ENCODE measurements around the gene HSD11B1.

HSD11B1 gene

DNA sequence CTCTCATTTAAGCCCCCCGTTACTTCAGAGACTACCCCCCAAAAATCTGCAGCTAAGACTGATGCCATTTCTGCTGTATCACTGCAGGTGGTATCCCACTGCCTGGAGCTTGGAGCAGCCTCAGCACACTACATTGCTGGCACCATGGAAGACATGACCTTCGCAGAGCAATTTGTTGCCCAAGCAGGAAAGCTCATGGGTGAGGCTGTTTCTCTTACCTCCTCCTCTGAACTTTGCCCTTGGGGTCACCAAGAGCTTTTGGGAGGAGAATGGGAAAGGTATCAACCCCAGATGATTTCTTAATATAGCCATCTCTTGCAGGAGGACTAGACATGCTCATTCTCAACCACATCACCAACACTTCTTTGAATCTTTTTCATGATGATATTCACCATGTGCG, 2.0 kb downstream of the HSD11B1 start:
- Histone ChIP-seq H3K27me3 (replicated peaks; ENCODE audit: insufficient read depth, low read length) (no peaks in the 10 kb centered on the region), H2AFZ (ENCODE audit: low read length) (no peak overlapping the region), H3K4me3 (ENCODE audit: low read length) (no peak overlapping the region), H3K4me1 (ENCODE audit: low read length) (peaks cover 18% of the 10 kb centered on the region; the same call in 1 of the 2 replicates), H3K79me2 (ENCODE audit: low read length) (no peaks in the 10 kb centered on the region), H4K20me1 (ENCODE audit: insufficient read depth, low read length) (no peaks in the 10 kb centered on the region), H3K27ac (ENCODE audit: low read length) (no peak overlapping the region), H3K36me3 (replicated peaks; ENCODE audit: insufficient read depth, low read length) (no peaks in the 10 kb centered on the region), H3K4me2 (ENCODE audit: low read depth, low read length) (no peak overlapping the region), H3K9ac (ENCODE audit: low read length) (no peak overlapping the region), H3K9me2 (replicated peaks; ENCODE audit: insufficient read depth, low read length) (no peaks in the 10 kb centered on the region), H3K9me3 (replicated peaks; ENCODE audit: insufficient read depth, low read length) (no peaks in the 10 kb centered on the region), H3F3A (ENCODE audit: insufficient read depth, low read length) (no peaks in the 10 kb centered on the region)
- DNase-seq: no peak
- TF ChIP-seq EZH2 (optimal IDR thresholded peaks at IDR 0.05; ENCODE audit: low read depth, low read length) (no peak), EZH2phosphoT487 (IDR thresholded peaks at IDR 0.05; ENCODE audit: low read length) (no peak)
- TF ChIP-seq, protein P1, sequence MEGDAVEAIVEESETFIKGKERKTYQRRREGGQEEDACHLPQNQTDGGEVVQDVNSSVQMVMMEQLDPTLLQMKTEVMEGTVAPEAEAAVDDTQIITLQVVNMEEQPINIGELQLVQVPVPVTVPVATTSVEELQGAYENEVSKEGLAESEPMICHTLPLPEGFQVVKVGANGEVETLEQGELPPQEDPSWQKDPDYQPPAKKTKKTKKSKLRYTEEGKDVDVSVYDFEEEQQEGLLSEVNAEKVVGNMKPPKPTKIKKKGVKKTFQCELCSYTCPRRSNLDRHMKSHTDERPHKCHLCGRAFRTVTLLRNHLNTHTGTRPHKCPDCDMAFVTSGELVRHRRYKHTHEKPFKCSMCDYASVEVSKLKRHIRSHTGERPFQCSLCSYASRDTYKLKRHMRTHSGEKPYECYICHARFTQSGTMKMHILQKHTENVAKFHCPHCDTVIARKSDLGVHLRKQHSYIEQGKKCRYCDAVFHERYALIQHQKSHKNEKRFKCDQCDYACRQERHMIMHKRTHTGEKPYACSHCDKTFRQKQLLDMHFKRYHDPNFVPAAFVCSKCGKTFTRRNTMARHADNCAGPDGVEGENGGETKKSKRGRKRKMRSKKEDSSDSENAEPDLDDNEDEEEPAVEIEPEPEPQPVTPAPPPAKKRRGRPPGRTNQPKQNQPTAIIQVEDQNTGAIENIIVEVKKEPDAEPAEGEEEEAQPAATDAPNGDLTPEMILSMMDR (IDR thresholded peaks at IDR 0.05; ENCODE audit: low read length): no peak

DNA sequence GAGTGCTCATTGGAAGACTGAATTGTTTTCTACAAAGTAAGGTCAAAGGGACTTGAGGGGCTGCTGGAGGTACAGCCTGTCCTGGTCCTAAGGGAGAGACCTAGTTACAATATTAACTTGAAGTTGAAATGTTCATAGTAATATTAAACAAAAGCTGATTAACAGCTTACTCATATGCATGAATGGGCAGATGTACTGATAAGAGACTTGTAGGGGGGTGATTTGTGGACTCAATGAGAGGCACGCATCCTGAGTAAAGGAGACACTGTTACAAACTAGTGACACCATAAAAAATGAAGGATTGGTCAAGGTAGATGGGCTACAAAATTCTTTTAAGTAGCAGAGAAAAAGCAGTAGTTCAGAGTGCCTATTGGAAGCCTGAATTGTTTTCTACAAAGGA, 2.7 kb downstream of the HSD11B1 start:
- H2AFZ ChIP-seq (ENCODE audit: low read length): no peak overlapping the region
- H3K9me2 ChIP-seq (replicated peaks; ENCODE audit: insufficient read depth, low read length): no peaks in the 10 kb centered on the region
- H3F3A ChIP-seq (ENCODE audit: insufficient read depth, low read length): no peaks in the 10 kb centered on the region
- H3K9me3 ChIP-seq (replicated peaks; ENCODE audit: insufficient read depth, low read length): no peaks in the 10 kb centered on the region
- no peak overlapping the region for H3K4me3 ChIP-seq (ENCODE audit: low read length)
- H3K36me3 ChIP-seq (replicated peaks; ENCODE audit: insufficient read depth, low read length): no peaks in the 10 kb centered on the region
- H3K27me3 ChIP-seq (replicated peaks; ENCODE audit: insufficient read depth, low read length): no peaks in the 10 kb centered on the region
- H4K20me1 ChIP-seq (ENCODE audit: insufficient read depth, low read length): no peaks in the 10 kb centered on the region
- H3K4me1 ChIP-seq (ENCODE audit: low read length): peaks cover 15% of the 10 kb centered on the region; the same call in 1 of the 2 replicates
- no peak overlapping the region for H3K27ac ChIP-seq (ENCODE audit: low read length)
- DNase-seq: no peak
- TF ChIP-seq EZH2 (optimal IDR thresholded peaks at IDR 0.05; ENCODE audit: low read depth, low read length) (no peak), EZH2phosphoT487 (IDR thresholded peaks at IDR 0.05; ENCODE audit: low read length) (no peak)
- TF ChIP-seq, protein P1 (IDR thresholded peaks at IDR 0.05; ENCODE audit: low read length): no peak
- no peaks in the 10 kb centered on the region for H3K79me2 ChIP-seq (ENCODE audit: low read length)
- H3K4me2 ChIP-seq (ENCODE audit: low read depth, low read length): no peak overlapping the region
- H3K9ac ChIP-seq (ENCODE audit: low read length): no peak overlapping the region

DNA sequence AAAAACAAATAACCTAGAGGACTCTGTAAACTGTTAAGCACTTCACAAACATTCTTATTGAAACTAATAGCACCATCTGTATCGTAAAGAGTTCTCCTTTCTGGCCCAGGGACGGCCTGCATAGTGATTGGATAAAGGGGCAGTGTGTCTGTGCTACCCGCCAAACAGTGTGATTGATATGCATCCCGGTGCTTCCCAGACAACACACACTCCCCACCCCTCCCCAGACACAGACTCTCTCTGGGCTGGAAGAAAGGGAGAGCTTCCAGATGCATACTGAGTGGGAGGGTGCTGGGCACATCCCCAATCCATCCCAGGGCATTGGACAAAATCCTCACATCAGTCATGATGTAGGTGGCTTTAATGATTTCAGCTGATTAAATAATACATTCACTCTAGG, 3.7 kb downstream of the HSD11B1 start:
- H3K27me3 ChIP-seq (replicated peaks; ENCODE audit: insufficient read depth, low read length): no peaks in the 10 kb centered on the region
- DNase-seq: no peak
- H3K4me2 ChIP-seq (ENCODE audit: low read depth, low read length): no peak overlapping the region
- no peaks in the 10 kb centered on the region for H3F3A ChIP-seq (ENCODE audit: insufficient read depth, low read length)
- no peak overlapping the region for H3K27ac ChIP-seq (ENCODE audit: low read length)
- TF ChIP-seq EZH2 (optimal IDR thresholded peaks at IDR 0.05; ENCODE audit: low read depth, low read length) (no peak), EZH2phosphoT487 (IDR thresholded peaks at IDR 0.05; ENCODE audit: low read length) (no peak)
- TF ChIP-seq, protein P1 (IDR thresholded peaks at IDR 0.05; ENCODE audit: low read length): no peak
- H3K4me1 ChIP-seq (ENCODE audit: low read length): peaks cover 15% of the 10 kb centered on the region; the same call in 1 of the 2 replicates
- H3K9ac ChIP-seq (ENCODE audit: low read length): no peak overlapping the region
- H3K36me3 ChIP-seq (replicated peaks; ENCODE audit: insufficient read depth, low read length): no peaks in the 10 kb centered on the region
- H4K20me1 ChIP-seq (ENCODE audit: insufficient read depth, low read length): no peaks in the 10 kb centered on the region
- no peaks in the 10 kb centered on the region for H3K79me2 ChIP-seq (ENCODE audit: low read length)
- no peaks in the 10 kb centered on the region for H3K9me2 ChIP-seq (replicated peaks; ENCODE audit: insufficient read depth, low read length)
- H3K9me3 ChIP-seq (replicated peaks; ENCODE audit: insufficient read depth, low read length): no peaks in the 10 kb centered on the region
- no peak overlapping the region for H3K4me3 ChIP-seq (ENCODE audit: low read length)
- H2AFZ ChIP-seq (ENCODE audit: low read length): no peak overlapping the region
